Upper lobe of left lung (tissue), 6 donors: ENCODE measurements around the gene ADRA2A. TPM values are rescaled to one million over a fixed set of nuclear protein-coding genes. Genes with fewer than 3 reads are reported as not detected.
A peak's percentile ranks its signal among the peaks of the same experiment; 100 is the strongest.

Source experiments
- ATAC-seq, 2 donors: fragments of 200-7000 bp; cut with Tn5 transposase; one replicate each; pipeline ENCODE4 v1.9.1; 2022; ENCODE audit warnings: mild to moderate bottlenecking in 2 of 2, moderate library complexity in 2 of 2; ENCODE audit not compliant: low FRiP score in 2 of 2
- DNase-seq, 2 donors: peaks; one replicate each; pipeline ENCODE4 v3.0.0-alpha.2; 2019 to 2020
- H3K27ac ChIP-seq, 4 donors: fragments of 200-600 bp; sonication (generic); one replicate each; pipeline ENCODE4 v1.5.1; 2016 to 2019
- H3K27me3 ChIP-seq, 4 donors: fragments of 200-600 bp; sonication (generic); one replicate each; pipeline ENCODE4 v1.5.1; 2017 to 2019
- H3K36me3 ChIP-seq, 4 donors: fragments of 200-600 bp; sonication (generic); one replicate each; pipeline ENCODE4 v1.5.1; 2016 to 2019
- H3K4me1 ChIP-seq, 4 donors: fragments of 200-600 bp; sonication (generic); one replicate each; pipeline ENCODE4 v1.5.1; 2018 to 2019
- H3K4me3 ChIP-seq, 4 donors: fragments of 200-600 bp; sonication (generic); one replicate each; pipeline ENCODE4 v1.5.1; 2017 to 2019; ENCODE audit warnings: mild to moderate bottlenecking in 2 of 4, moderate library complexity in 1 of 4
- H3K9me3 ChIP-seq, 4 donors: fragments of 200-600 bp; sonication (generic); one replicate each; pipeline ENCODE4 v1.5.1; 2018 to 2019
- CTCF ChIP-seq, 6 experiments: fragments of 450-650 bp in 4 of 6; fragments of 200-600 bp in 2 of 6; sonication (generic) in 2 of 6; IDR thresholded peaks; one replicate each; pipeline ENCODE4 v1.5.1; 2016 to 2019; ENCODE audit warnings: antibody characterized with exemption in 6 of 6
- EP300 ChIP-seq, 4 donors: sonication (generic); formaldehyde crosslinking; IDR thresholded peaks; one replicate each; pipeline ENCODE4 v1.5.1; 2017; ENCODE audit warnings: antibody characterized with exemption in 4 of 4, control low read depth in 2 of 4
- POLR2A ChIP-seq, 4 donors: fragments of 450-650 bp; IDR thresholded peaks; one replicate each; pipeline ENCODE4 v1.5.1; 2016 to 2017; ENCODE audit warnings: antibody characterized with exemption in 4 of 4, mild to moderate bottlenecking in 2 of 4
- POLR2AphosphoS5 ChIP-seq, 2 donors: sonication (generic); formaldehyde crosslinking; IDR thresholded peaks; one replicate each; pipeline ENCODE4 v1.5.1; 2017; ENCODE audit warnings: antibody characterized with exemption in 2 of 2
- WGBS, 2 donors: methylation state at CpG; one replicate each; pipeline ENCODE4 v1.1.5; 2017 to 2018; 5-methylcytosine and 5-hydroxymethylcytosine counted together
- total RNA-seq, 6 donors: library from RNA; depleted of rRNA in 4 of 6; stranded (reverse); fragments of >200 nt in 4 of 6; gene quantifications; one replicate each; pipeline versions ENCODE4 v1.1.0 to v1.2.1, GENCODE V29; 2016 to 2021
- donor health status: DM: no; HTN: no; CAD: no; lungs with moderate emphysema.
- donor health status: DM: no; HTN: yes; CAD: no; lungs with severe emphysema.

ADRA2A gene
- total RNA-seq, 6 donors from 2014 or later, result 1.5 to 5.6 (median 2.5) TPM

DNA sequence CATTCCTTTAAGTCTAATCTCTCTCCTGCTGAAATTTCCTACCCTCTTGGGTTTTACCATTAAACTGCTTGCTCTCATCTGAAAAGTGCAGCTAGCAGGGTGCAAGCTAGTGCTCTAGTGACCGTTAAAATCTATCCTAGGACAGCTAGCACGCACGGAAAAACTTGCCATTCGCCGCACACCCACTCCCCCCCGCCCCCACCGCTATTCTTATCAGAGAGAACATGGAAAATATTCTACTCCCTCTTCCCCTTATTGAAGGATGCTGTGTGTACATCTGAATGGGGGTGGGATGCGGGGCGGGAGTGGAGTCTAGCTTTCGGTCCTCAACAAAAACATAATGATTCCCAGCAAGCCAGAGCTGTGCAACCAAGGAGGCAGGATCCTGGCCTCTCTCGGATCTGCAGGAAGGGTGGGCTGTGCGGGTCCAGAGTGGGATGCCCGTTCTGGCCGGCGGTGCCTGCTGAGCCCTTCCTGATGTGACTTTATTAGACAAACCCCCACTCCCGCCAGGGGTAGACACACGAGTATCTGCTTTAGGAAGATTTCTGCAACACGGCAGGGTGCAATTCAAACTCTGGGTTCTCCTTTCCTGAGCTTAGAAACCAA lies 1.1 kb upstream of the ADRA2A start:
- Histone ChIP-seq H3K27ac (no peak overlapping the region), H3K4me1 (peaks cover 25 to 31% (median 27%) of the 10 kb centered on the region in 4 donors), H3K9me3 (no peaks in the 10 kb centered on the region), H3K27me3 (peaks cover 0 to 37% (median 27%) of the 10 kb centered on the region in 4 donors), H3K36me3 (no peaks in the 10 kb centered on the region), H3K4me3 (peak overlapping the region in 2 of 4 donors; percentile 54)
- ATAC-seq, result no peak
- no peak for TF ChIP-seq CTCF (IDR thresholded peaks at IDR 0.05)
- no peak for TF ChIP-seq POLR2A (IDR thresholded peaks at IDR 0.05)
- TF ChIP-seq POLR2AphosphoS5 (IDR thresholded peaks at IDR 0.05), result no peak
- no peak for TF ChIP-seq EP300 (IDR thresholded peaks at IDR 0.05)
- no peak for DNase-seq
- WGBS, 2 donors, result 26 to 29% methylated on average over 18 of the region's 18 CpGs

- Histone ChIP-seq H3K27ac (no peak overlapping the region), H3K4me3 (peak overlapping the region in 3 of 4 donors; percentile 39 to 54 (median 54)), H3K36me3 (no peaks in the 10 kb centered on the region), H3K27me3 (peaks cover 0 to 37% (median 27%) of the 10 kb centered on the region in 4 donors), H3K4me1 (peaks cover 25 to 31% (median 27%) of the 10 kb centered on the region in 4 donors), H3K9me3 (no peaks in the 10 kb centered on the region)
- 2% methylated on average over 23 to 39 of the region's 39 CpGs for WGBS, 2 donors
- peak; percentile 52 to 80 (median 70) for TF ChIP-seq CTCF (IDR thresholded peaks at IDR 0.05)
- TF ChIP-seq POLR2A (IDR thresholded peaks at IDR 0.05), result no peak
- peak; percentile 77 to 88 for ATAC-seq
- DNase-seq, result peak; percentile 44 to 90
These were observed 593 bp upstream of the ADRA2A start for GRCh38 chr10:111076191-111076681.

DNA sequence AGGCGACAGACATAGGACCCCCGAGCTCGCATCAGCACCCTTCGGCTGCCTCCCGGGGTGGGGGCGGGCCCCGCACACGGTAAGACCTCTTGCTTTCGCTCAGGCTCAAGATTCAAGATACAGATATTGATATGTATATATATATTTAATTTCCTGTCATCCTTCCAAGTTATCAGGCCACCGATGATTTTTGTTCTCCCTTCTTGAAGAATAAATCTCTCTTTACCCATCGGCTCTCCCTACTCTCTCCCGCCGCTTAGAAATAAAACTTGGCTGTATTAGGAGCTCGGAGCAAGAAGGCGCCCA lies 603 bp downstream of the ADRA2A start:
- Histone ChIP-seq H3K4me1 (peaks cover 25 to 31% (median 27%) of the 10 kb centered on the region in 4 donors), H3K4me3 (peak overlapping the region; percentile 11 to 54 (median 46)), H3K27ac (peak overlapping the region in 1 of 4 donors; percentile 35), H3K27me3 (peaks cover 0 to 37% (median 27%) of the 10 kb centered on the region in 4 donors), H3K36me3 (no peaks in the 10 kb centered on the region), H3K9me3 (no peaks in the 10 kb centered on the region)
- TF ChIP-seq CTCF (IDR thresholded peaks at IDR 0.05), result no peak
- TF ChIP-seq POLR2A (IDR thresholded peaks at IDR 0.05), result no peak
- no peak for TF ChIP-seq EP300 (IDR thresholded peaks at IDR 0.05)
- no peak for TF ChIP-seq POLR2AphosphoS5 (IDR thresholded peaks at IDR 0.05)
- DNase-seq (no peak), ATAC-seq (no peak)
- WGBS, 2 donors, result 1 to 2% methylated on average over 9 to 15 of the region's 15 CpGs

DNA sequence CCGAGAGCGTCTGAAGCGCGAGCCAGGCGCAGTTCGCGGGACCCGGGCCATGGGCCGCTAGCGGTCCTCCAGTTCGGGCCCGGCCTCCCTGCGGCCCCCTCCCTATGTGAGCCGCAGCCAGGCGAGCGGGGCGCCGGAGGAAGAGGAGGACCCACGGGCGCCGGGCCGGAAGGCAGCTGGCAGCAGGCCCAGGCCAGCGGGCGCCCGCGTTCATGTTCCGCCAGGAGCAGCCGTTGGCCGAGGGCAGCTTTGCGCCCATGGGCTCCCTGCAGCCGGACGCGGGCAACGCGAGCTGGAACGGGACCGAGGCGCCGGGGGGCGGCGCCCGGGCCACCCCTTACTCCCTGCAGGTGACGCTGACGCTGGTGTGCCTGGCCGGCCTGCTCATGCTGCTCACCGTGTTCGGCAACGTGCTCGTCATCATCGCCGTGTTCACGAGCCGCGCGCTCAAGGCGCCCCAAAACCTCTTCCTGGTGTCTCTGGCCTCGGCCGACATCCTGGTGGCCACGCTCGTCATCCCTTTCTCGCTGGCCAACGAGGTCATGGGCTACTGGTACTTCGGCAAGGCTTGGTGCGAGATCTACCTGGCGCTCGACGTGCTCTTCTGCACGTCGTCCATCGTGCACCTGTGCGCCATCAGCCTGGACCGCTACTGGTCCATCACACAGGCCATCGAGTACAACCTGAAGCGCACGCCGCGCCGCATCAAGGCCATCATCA lies 1.1 kb downstream of the ADRA2A start:
- no peaks in the 10 kb centered on the region for H3K36me3 ChIP-seq
- peaks cover 0 to 37% (median 27%) of the 10 kb centered on the region in 4 donors for H3K27me3 ChIP-seq
- no peak for TF ChIP-seq CTCF (IDR thresholded peaks at IDR 0.05)
- no peak for TF ChIP-seq POLR2AphosphoS5 (IDR thresholded peaks at IDR 0.05)
- ATAC-seq (peak in 1 of 2 donors; percentile 16), DNase-seq (peak in 1 of 2 donors; percentile 89)
- H3K4me1 ChIP-seq, result peaks cover 25 to 31% (median 27%) of the 10 kb centered on the region in 4 donors
- no peak overlapping the region for H3K27ac ChIP-seq
- peak overlapping the region; percentile 7 to 54 (median 46) for H3K4me3 ChIP-seq
- H3K9me3 ChIP-seq, result no peaks in the 10 kb centered on the region
- WGBS, 2 donors, result 2 to 28% methylated on average over 27 to 60 of the region's 78 CpGs
